ENCODE results near the gene ANO4. TPM values are rescaled to one million over a fixed set of nuclear protein-coding genes. Genes with fewer than 3 reads are reported as not detected.

Gene ANO4
- total RNA-seq, 1 experiment from 2014 or later, result 5.7 TPM

- Histone ChIP-seq H2BK20ac (ENCODE audit: low read depth, low read length, poor library complexity, severe bottlenecking) (no peak overlapping the region), H2AFZ (ENCODE audit: low read length) (no peak overlapping the region), H3K79me1 (ENCODE audit: insufficient read depth, low read depth, low read length, poor library complexity, severe bottlenecking) (no peaks in the 10 kb centered on the region), H3K27ac (ENCODE audit: insufficient read length, low read depth, low read length) (no peak overlapping the region), H2BK5ac (ENCODE audit: insufficient read length, low read length) (no peak overlapping the region), H3K23me2 (ENCODE audit: insufficient read length, low read depth, low read length, poor library complexity, severe bottlenecking) (no peaks in the 10 kb centered on the region), H2AK5ac (ENCODE audit: insufficient read length, low read length) (no peak overlapping the region), H4K8ac (replicated peaks; ENCODE audit: insufficient read length, low read depth, low read length) (no peak overlapping the region), H4K20me1 (ENCODE audit: control insufficient read depth, insufficient read depth, insufficient read length) (no peaks in the 10 kb centered on the region), H3K23ac (ENCODE audit: insufficient read length, low read depth, low read length) (no peak overlapping the region), H3K4me1 (ENCODE audit: insufficient read depth, low read length) (peaks cover 5% of the 10 kb centered on the region), H3K9ac (ENCODE audit: extremely low read depth, insufficient read length, low read length) (no peak overlapping the region), H4K5ac (ENCODE audit: insufficient read length, low read depth, low read length) (no peak overlapping the region), H4K91ac (ENCODE audit: insufficient read length, low read depth, low read length) (no peak overlapping the region), H2BK15ac (ENCODE audit: low read depth, low read length) (no peak overlapping the region), H3K27me3 (ENCODE audit: insufficient read depth, low read length) (no peaks in the 10 kb centered on the region), H3K79me2 (ENCODE audit: insufficient read depth, low read length) (no peaks in the 10 kb centered on the region), H3K56ac (ENCODE audit: insufficient read length, low read depth, low read length) (no peak overlapping the region), H3T11ph (ENCODE audit: low read length) (no peak overlapping the region), H3K18ac (ENCODE audit: insufficient read length, low read depth, low read length) (no peak overlapping the region), H3K9me3 (ENCODE audit: control insufficient read depth, low read depth, low read length) (no peaks in the 10 kb centered on the region), H3K14ac (ENCODE audit: insufficient read depth, low read length) (no peak overlapping the region), H3K4me2 (ENCODE audit: insufficient read depth, insufficient read length, low read length) (no peak overlapping the region), H2BK120ac (ENCODE audit: low read depth, low read length, poor library complexity, severe bottlenecking) (no peak overlapping the region), H2BK12ac (ENCODE audit: insufficient read length, low read depth, low read length) (no peak overlapping the region), H3K4ac (ENCODE audit: low read depth, low read length) (no peak overlapping the region)
- H3K4me3 Mint-ChIP-seq, result no peak overlapping the region
- no peak for DNase-seq
- TF ChIP-seq CTCF (conservative IDR thresholded peaks at IDR 0.05), result no peak
- no peaks in the 10 kb centered on the region; a peak in 1 of 7 replicates for H3K36me3 Mint-ChIP-seq (ENCODE audit: insufficient read depth in 1 of 3, low read depth in 3 of 3)
- H3K4me1 Mint-ChIP-seq, result peaks cover 23 to 29% of the 10 kb centered on the region in 2 experiments
- no CpG with 5 or more reads among the region's 2 CpGs for WGBS (ENCODE audit: extremely low coverage, insufficient read length, low lambda C conversion rate)
- H3K9me3 Mint-ChIP-seq, result no peaks in the 10 kb centered on the region
- H3K27me3 Mint-ChIP-seq (ENCODE audit: low read depth), result no peaks in the 10 kb centered on the region
- H3K27ac Mint-ChIP-seq, result no peak overlapping the region
Measured at GRCh38 chr12:100972121-100972520, 177.5 kb downstream of the ANO4 start.
